ENCODE measurements around the gene MACROH2A1. TPM values are rescaled to one million over a fixed set of nuclear protein-coding genes. Genes with fewer than 3 reads are reported as not detected.

Gene MACROH2A1
- total RNA-seq, 1 donor from 2014 or later = 254 TPM

GRCh38 chr5:135326296-135327254 is 72.5 kb downstream of the MACROH2A1 start:
- Mint-ChIP-seq H3K4me1 (ENCODE audit: unreplicated experiment) (peaks cover 24% of the 10 kb centered on the region), H3K9me3 (no peaks in the 10 kb centered on the region), H3K27ac (no peak overlapping the region)

GRCh38 chr5:135324897-135325650 is 74.0 kb downstream of the MACROH2A1 start:
- no peak for DNase-seq (ENCODE audit: extremely low spot score, unreplicated experiment)
- H3K9me3 Mint-ChIP-seq = no peaks in the 10 kb centered on the region
- H3K27me3 Mint-ChIP-seq = no peaks in the 10 kb centered on the region
- H3K4me3 Mint-ChIP-seq = peak overlapping the region; percentile 7
- peak overlapping the region; percentile 30 for H3K27ac Mint-ChIP-seq
- no peak for TF ChIP-seq CTCF (conservative IDR thresholded peaks at IDR 0.05)
- peaks cover 3% of the 10 kb centered on the region for H3K36me3 Mint-ChIP-seq
- H3K4me1 Mint-ChIP-seq (ENCODE audit: unreplicated experiment) = peaks cover 16% of the 10 kb centered on the region

More at GRCh38 chr5:135326296-135327254, 72.5 kb downstream of the MACROH2A1 start:
- DNase-seq (ENCODE audit: extremely low spot score, unreplicated experiment) = no peak
- no peak overlapping the region for H3K4me3 Mint-ChIP-seq
- no peaks in the 10 kb centered on the region for H3K27me3 Mint-ChIP-seq
- H3K36me3 Mint-ChIP-seq = peaks cover 6% of the 10 kb centered on the region
- TF ChIP-seq CTCF (conservative IDR thresholded peaks at IDR 0.05) = no peak

- no peak for DNase-seq (ENCODE audit: extremely low spot score, unreplicated experiment)
- Mint-ChIP-seq H3K27me3 (no peaks in the 10 kb centered on the region), H3K9me3 (no peaks in the 10 kb centered on the region), H3K4me3 (no peak overlapping the region), H3K4me1 (ENCODE audit: unreplicated experiment) (peaks cover 7% of the 10 kb centered on the region), H3K36me3 (no peaks in the 10 kb centered on the region), H3K27ac (no peak overlapping the region)
- TF ChIP-seq CTCF (conservative IDR thresholded peaks at IDR 0.05) = no peak
Measured at GRCh38 chr5:135324160-135324559, 74.9 kb downstream of the MACROH2A1 start.

- H3K27ac Mint-ChIP-seq = no peak overlapping the region
- no peak overlapping the region for H3K4me3 Mint-ChIP-seq
- no peaks in the 10 kb centered on the region for H3K27me3 Mint-ChIP-seq
- H3K4me1 Mint-ChIP-seq (ENCODE audit: unreplicated experiment) = peaks cover 5% of the 10 kb centered on the region
- H3K36me3 Mint-ChIP-seq = no peaks in the 10 kb centered on the region
- DNase-seq (ENCODE audit: extremely low spot score, unreplicated experiment) = no peak
- H3K9me3 Mint-ChIP-seq = no peaks in the 10 kb centered on the region
- no peak for TF ChIP-seq CTCF (conservative IDR thresholded peaks at IDR 0.05)
Measured at GRCh38 chr5:135323701-135324132, 75.3 kb downstream of the MACROH2A1 start.

GRCh38 chr5:135323227-135323626 is 75.8 kb downstream of the MACROH2A1 start:
- Mint-ChIP-seq H3K27ac (no peak overlapping the region), H3K9me3 (no peaks in the 10 kb centered on the region), H3K4me1 (ENCODE audit: unreplicated experiment) (peaks cover 5% of the 10 kb centered on the region), H3K36me3 (no peaks in the 10 kb centered on the region), H3K27me3 (no peaks in the 10 kb centered on the region), H3K4me3 (no peak overlapping the region)
- no peak for DNase-seq (ENCODE audit: extremely low spot score, unreplicated experiment)
- no peak for TF ChIP-seq CTCF (conservative IDR thresholded peaks at IDR 0.05)
